GM18951 (cell line): Measurements from ENCODE around the gene CTDNEP1.

ENCODE experiments used
- POLR2A ChIP-seq: IDR thresholded peaks from 4 replicates; pipeline ENCODE4 v1.6.1; 2011; ENCODE audit warnings: mild to moderate bottlenecking; ENCODE audit not compliant: insufficient read length, insufficient read depth; ENCODE audit errors: extremely low read depth
- in situ Hi-C: fragments of 300-500 bp; cut with MboI; formaldehyde crosslinking; loops from one replicate; pipeline ENCODE4 v1.12.0; 2022; ENCODE audit warnings: low sequenced_read_pairs, mixed read lengths, inconsistent platforms; ENCODE audit not compliant: unreplicated experiment

CTDNEP1 gene

DNA sequence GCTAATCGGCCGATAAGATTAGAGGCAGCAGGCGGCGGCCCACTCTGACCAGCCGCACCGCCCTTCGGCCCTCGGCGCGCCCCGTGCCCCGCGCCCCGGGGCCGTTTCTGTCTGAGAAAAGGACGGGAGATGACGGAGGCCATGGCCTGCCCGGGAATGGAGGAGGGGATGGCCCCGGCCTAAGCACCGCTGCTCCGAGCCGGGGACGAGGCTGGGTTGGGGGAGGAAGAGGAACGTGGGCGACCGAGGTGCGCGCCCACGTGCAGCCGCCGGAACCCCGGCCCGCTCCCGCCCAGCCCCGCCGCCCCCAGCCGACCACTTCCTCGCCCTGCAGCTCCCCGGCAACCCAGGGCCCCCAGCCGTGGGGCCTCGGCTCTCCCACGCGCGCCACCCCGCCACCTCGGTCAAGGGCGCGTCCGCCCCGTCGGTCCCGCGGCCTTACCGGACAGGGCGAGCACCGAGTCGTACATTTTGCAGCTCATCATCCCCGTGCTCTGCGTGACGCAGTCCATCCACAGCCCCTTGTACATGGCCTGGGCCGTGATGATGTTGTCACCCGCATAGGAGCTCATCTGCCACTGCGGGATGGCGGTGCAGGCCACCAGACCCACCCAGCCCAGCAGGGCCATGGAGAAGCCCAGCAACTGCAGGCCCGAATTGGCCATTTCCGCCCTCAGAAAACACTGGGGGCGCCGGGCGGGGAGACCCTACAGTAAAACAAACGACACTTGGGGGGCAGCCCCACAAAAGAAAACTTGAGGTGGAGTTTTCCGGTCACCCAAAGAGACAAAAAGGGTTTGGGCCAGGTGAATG lies 10.1 kb upstream of the CTDNEP1 start:
- TF ChIP-seq POLR2A, result no peak
- in situ Hi-C loops, result no loop called here

DNA sequence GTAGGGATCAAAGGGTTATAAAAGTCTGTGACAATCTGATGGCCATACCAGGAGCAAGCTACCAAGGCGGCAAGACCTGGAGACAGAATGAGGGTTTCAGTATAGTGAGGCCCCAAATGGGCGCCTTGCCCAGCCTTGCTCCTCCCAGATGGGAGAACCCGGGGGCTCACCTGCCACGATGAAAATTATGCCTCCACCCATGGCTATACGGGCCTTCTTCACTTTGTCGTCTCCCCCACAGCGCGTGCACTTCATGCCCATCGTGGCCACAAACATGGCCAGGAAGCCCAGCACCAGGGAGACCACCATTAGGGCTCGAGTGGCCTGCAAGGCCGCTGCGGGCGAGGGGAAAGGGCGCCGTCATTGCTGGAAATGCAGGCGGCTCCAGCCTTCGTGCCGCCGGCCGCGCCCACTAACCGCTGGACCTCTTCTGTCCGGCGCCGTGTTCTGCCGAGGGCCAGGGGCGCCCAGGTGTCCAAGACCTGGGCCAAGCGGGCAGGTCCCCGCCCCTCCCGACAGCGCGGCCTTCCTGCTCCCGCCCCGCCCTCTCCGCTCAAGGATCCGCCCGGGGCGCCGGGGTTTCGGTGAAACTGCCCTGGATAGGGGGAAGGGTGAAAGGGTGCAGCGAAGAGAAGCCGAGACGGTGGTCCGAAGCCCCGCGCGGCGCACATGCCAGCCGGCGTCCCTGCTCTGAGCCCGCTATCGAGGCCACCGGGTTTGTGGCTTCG lies 9.3 kb upstream of the CTDNEP1 start:
- peak; percentile 26 for TF ChIP-seq POLR2A
- in situ Hi-C loops, result no loop called here

DNA sequence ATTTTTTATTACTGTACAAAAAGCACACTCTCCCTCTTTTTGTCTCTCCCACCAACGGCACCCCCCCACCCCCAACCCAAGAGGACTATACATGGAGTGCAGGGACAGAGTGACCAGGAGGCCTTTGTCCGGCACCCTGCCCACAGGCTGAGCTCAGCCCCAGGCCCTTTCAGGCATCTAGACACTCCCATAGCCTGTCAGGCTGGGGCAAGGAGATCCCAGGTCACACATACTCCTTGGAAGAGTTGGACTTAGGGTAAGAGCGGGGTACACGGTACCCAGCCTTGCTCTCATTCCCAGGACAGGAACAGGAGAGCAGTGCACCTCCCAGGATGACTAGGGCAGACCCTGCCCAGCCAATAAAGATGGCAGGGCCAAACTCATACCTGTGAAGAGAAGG lies 8.6 kb upstream of the CTDNEP1 start:
- no peak for TF ChIP-seq POLR2A
- in situ Hi-C loops, result no loop called here

DNA sequence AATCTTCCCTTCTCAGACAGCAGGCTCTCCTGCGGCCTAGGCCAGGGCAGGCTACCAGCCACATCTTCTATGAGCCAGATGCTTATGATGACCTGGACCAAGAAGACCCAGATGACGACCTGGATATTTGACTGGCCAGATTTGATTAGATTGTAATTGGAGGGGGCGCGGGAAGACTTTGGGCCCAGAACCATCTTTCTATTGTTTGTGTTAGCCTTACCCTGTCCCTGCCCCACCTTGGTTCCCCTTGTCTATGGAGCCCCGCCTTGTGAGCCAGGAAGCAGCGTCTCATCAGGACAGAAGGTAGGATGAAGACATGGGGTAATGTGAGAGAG lies 8.0 kb upstream of the CTDNEP1 start:
- no peak for TF ChIP-seq POLR2A
- in situ Hi-C loops, result no loop called here

DNA sequence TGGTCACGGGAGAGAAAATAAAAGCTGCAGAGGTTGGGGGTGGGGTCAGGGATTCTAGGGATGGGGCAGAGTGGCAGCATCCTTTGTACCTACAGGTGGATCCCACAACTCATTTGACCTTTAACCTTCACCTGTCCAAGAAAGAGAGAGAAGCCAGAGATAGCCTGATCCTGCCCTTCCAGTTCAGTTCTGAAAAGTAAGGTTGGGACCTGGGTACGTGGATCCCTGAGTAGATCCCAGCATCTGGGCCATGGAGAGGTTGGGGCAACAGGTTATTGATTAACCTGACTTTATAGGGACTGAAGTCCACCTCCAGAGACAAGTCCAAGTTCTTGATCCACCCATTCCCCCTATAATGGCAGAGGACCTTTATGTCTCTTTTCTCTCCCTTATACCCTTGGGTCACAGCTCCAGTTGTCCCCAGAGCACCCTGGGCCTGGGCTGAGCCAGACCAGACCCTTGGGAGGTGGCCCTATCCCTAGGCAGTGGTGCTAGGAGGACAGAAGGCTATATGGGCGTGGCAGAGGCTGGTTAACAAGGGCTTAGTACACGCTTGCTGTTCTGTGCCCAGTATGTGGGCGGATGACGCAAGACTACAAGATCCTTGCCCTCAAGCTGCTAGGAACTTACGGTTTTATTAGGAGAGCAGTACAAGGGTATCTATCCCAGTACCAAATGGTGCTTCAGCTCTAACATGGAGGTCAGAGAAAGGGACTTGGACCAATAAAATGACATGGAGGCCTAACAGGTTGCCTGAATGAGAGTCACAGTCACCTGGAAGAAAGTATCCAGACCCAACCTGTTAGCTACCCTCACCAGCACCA lies 7.4 kb upstream of the CTDNEP1 start:
- TF ChIP-seq POLR2A, result no peak
- in situ Hi-C loops, result no loop called here

DNA sequence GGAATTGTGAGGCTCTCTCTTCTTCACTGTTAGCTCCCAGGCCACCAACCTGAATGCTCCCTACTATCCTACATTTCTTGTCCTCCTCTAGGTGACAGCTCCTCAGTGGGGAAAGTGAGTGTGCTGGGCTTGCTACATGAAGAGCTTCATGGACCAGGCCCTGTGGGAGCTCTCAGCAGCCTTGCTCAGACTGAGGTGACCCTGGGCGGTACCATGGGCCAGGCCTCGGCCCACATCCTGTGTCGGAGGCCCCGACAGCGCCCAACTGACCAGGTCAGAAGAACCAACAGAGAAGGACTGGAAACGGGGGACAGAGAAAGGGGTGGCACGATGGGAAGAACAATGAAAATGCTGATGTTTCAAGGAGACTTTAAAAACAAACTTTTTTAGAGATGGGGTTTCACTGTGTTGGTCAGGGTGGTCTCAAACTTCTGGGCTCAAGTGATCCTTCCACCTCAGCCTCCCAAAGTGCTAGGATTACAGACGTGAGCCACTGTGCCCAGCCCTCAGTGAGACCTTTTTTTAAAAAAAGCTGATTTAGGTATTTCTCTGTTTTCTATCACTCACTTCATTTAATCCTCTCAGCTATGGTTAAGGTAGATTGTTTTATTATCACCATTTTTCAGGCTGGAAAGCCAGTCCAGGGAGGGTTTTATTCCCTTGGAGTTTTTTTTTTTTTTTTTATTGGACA lies 5.4 kb upstream of the CTDNEP1 start:
- TF ChIP-seq POLR2A, result no peak
- in situ Hi-C loops, result no loop called here

DNA sequence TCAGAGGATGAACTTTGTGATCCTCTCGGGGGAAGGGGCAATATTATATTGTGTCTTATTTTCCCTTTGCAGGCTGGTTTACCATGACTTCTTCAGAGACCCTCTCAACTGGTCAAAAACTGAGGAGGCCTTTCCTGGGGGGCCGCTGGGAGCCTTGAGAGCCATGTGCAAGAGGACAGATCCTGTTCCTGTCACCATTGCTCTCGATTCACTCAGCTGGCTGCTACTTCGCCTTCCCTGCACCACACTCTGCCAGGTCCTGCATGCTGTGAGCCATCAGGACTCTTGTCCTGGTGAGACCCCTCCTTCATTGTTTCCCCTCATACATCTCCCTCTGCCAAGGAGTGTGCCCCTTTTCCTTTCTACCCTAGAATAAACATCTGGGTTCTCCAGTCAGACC lies 3.0 kb upstream of the CTDNEP1 start:
- in situ Hi-C loops, result no loop called here
- TF ChIP-seq POLR2A, result no peak

DNA sequence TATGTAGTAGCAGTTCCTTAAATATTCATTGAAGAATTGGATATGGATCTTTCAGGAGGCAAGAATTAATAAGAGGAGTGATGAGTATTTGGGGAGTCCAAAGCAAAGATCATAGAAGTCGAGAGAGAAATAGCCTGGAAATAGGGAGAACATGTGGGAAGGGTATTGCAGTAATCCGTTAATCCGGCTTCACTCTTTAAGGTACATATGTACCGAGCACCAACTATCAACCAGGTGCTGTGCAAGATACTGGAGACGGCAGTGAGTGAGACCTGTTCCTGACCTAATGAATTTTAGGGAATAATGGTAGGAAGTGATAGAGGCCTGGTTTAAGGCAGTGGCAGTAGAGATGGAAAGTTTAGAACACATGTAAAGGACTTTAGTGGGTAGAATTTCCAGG lies 1.5 kb upstream of the CTDNEP1 start:
- no peak for TF ChIP-seq POLR2A
- in situ Hi-C loops, result no loop called here

DNA sequence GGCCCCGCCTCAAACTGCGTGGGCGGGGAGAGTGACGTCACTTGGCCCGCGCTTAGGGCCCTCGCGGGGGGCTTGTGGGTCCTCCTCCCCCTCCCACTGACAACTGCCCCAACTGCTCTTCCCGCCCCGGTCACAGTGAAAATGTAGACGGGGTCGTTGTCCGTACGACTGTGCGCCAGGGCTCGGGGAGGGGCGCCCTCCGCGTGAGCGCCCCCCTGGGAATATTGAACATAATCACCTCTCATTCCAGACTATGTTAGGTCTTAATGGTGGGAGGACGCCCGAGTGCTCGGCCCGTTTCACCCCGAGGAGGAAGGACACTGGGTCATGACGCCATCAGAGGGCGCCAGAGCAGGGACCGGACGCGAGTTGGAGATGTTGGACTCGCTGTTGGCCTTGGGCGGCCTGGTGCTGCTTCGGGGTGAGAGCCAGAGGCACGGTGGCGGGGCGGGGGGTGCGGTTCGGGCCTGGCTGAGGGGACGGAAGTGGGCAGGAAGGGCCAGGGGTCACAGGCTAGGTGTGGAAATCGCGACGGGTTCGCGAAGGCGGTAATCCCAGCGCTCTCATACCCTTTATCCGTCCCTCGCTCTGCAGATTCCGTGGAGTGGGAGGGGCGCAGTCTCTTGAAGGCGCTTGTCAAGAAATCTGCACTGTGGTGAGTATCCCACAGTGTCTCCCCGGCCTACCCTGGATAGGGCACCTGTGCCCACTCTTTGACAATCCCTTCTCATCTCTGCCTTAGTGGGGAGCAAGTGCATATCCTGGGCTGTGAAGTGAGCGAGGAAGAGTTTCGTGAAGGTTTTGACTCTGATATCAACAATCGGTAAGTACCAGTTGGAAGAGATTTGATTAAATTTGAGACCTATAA lies 876 bp upstream of the CTDNEP1 start, which contains the start of gene ELP5:
TSS of gene ELP5 (plus strand) at position 40 of the 868 bp plus-strand sequence. CDS start at position 376, 336 bp downstream.
- in situ Hi-C loops, result no loop called here
- peak; percentile 88 for TF ChIP-seq POLR2A

DNA sequence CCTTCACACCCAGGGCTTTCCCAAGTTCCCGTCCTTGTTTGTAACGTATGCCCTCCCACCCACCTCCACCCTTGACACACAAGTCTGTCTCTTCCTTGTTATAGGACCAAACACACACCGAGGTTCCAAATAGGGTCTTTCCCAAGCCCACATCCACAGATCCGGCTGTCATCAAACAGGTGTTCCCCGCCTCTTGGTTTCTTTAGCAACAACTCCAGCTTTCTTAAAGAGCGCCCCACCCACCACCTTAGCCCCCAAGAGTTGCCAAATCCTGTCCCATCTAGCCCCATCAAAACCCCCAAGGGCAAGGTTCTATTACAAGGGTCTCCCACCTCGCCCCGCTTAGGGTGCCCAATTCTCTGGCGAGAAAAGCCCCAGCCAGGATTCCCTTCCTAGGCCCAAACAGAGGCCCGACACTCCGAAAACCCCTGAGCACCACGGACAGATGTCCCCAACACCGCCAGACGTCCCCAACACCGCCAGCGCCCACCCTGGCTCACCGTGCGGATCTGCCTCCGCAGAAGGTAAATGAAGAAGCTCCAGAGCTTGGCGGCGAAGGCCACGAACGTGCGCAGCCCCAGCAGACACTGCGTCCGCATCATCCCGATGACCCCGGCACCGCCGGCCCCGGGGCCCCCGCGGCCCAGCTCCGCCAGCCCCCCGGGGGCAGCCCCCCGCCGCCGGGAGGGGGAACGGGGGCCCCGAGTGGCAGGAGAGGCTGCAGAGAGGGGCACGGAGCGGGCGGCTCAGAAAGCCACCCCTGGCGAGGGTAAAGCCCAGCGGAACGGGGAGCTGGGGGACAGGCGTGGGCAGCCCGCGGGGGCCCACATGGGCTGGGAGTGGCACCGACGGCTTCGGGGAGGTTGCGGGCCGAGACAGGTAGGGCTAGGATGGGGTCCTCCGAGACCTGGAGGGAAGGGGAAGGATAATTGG lies 573 bp downstream of the CTDNEP1 start:
- in situ Hi-C loops, result no loop called here
- no peak for TF ChIP-seq POLR2A

DNA sequence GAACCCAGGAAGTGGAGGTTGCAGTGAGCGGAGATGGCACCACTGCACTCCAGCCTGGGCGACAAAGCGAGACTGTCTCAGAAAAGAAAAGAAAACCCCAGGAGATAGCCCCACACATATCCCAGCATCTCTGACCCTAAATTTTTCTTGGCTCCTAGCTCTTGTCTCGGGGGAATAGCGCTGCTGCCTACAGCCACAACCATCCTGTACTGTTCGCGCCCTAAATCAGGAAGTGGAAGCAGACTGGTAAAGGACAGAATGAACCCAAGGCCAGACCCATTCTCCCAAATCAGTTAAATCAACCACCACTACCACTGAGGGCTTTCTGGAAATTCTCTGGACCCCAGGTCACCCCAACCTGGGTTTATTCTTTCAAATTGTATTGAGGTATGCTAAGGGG lies 1.7 kb downstream of the CTDNEP1 start:
- in situ Hi-C loops, result no loop called here
- TF ChIP-seq POLR2A, result no peak
